NCI-H2196 treated with DMSO at 0.1 percent for 48 hours (cell line): ENCODE measurements around the gene RPS15.
"Not testable (repeated sequence)": the region's sequence is repeated elsewhere in the genome, so short reads cannot be mapped to it uniquely, and the experiment has no call there.

Experiments
- DNase-seq: peaks from one replicate; lab custom pipeline; 2025; ENCODE audit not compliant: unreplicated experiment; lab: John Stamatoyannopoulos, UW

RPS15 gene

DNA sequence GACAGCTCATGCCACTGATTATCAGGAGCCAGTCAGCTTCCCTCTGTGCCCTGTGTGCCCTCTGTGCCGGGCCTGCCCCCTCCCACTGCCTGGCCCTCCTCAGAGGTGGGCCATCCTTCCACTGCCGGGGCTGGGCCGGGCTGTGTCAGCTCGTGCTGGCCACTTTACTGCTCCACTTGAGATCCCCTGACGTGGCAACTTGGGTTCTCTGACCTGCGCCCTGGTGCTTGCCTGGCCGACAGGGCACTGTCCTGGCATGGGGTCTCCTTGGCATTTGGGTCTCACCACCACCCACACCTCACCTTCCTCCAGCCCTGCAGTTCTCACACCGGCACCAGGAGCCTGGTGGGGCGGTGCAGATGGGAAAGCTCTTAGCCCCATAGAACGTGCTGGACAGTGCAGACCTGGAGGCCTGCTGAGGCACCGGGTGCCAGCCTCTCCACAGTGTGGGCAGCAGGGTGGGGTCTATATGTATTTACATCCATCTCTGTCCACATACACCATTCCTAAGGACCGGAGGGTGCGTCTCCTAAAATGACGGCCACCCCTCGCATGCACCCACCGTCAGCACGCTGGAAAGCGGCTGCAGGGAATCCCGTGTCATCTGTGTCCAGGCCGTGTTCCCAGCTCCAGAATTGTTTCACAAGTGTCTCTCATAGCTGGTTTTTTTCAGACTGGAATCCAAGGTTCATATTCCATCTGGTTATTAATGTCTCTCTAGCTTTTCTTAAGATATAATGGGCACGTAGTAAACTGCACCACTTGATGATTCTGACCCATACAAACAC lies 19.1 kb upstream of the RPS15 start:
- DNase-seq: no peak

- not testable (repeated sequence) for DNase-seq
Measured at GRCh38 chr19:1420085-1420484, 18.1 kb upstream of the RPS15 start.

DNA sequence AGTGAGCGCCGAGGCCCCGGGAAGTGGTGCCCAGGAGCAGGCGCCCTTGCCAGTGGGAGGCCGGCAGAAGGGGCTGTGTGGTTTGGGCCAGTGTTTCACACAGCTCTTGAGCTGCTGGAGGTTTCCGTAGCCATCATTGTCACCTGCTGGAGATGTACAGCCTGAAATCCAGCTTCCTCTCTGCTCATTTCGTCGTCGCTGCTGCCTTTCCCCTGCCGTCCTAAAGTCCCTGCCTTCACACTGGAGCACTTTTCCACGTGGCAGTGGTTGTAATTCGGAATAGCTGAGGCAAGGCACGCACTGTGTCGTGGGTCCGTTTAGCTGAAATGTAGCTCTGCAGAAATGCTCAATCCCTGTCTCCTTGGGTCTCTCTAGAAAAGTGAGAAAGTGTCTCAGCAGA lies 17.6 kb upstream of the RPS15 start:
- no peak for DNase-seq

DNA sequence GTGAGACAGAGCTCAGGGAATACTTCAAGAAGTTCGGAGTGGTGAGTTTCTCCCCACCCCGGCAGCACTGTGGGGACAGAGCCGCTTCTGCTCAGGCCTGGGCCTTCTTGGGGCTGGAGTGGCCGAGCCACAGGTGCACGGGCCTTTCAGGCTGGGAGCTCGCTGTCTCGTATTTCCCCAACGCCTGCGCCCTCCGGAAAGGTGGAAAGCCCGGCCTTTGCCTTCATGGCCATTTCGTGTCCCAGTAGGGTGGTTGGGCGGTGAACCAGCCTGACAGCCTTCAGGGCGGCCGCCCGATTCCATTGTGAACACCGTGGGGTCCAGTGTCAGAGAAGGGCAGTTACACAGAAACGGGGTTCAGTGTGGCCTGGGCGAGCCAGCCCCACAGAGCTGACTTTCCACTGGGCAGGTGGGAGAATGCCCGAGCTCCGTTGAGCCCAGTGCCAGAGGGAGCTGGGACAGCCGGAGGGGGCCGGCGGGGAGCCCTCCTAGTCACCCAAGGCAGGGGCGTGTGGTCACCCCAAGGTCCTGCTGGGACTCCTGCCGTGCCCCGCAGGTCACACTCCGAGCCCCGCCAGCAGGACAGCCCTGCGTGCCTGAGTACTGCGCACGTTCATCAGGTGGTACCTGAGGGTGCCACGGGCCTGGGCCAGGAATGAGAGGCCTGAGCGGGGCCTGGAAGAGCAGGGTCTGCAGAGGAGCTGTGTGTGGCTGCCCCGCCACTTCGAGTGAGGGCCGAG lies 16.8 kb upstream of the RPS15 start:
- no peak for DNase-seq

DNA sequence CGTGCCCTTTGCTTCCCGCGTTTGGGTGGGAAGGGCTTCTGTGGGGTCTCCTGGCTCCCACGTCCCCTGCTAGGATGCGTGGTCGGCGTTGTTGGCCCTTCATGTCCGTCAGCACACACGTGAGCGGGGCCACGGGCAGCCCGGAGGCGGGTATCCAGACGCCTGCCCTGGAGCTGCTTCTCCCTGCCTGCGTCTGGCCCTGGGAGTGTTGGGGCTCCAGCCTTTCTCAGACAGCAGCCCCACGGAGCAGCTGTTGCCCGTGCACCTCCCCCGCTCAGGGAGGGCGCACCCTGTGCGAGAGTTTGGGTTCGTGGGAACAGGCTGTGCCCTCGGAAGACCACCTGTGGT lies 16.3 kb upstream of the RPS15 start:
- DNase-seq: no peak

DNA sequence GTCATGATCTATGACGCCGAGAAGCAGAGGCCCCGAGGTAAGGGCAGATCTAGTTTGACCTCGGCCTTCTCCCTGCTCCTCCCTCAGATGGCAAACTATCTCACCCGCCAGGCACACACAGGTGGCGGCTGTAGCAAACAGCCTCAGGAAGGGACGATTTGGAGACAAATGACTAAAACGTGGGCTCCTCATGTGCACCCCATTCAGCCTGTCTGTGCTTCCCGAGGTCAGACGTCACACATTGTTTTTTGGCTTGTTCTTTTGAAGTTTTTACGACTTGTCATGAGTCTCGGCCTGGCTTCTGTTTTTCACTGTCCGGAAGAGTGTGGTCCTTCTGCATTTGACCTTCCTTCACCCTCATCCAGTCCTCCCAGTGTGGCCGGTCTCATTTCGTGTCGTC lies 15.8 kb upstream of the RPS15 start:
- DNase-seq: no peak

DNA sequence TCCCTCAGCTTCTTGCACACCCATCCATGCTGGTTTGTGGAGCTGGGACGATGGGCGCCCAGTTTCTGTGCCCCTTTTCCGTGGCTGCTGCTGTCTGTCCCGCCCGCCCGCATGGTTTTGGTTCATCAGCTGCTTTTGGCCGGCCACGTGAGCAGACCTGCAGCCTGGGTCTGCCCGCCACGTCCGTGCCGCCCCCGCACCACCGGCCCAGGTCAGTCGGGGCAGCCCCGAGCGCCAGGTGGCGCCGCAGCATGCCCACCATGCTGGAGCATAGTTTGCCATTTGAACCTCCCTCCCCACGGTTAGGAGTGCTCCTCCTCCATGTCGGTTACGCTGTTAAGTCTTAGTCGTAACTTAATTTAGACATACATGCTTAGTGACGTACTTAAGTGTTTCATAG lies 15.3 kb upstream of the RPS15 start:
- no peak for DNase-seq

- no peak for DNase-seq
Measured at GRCh38 chr19:1423436-1424191, 14.6 kb upstream of the RPS15 start.

DNA sequence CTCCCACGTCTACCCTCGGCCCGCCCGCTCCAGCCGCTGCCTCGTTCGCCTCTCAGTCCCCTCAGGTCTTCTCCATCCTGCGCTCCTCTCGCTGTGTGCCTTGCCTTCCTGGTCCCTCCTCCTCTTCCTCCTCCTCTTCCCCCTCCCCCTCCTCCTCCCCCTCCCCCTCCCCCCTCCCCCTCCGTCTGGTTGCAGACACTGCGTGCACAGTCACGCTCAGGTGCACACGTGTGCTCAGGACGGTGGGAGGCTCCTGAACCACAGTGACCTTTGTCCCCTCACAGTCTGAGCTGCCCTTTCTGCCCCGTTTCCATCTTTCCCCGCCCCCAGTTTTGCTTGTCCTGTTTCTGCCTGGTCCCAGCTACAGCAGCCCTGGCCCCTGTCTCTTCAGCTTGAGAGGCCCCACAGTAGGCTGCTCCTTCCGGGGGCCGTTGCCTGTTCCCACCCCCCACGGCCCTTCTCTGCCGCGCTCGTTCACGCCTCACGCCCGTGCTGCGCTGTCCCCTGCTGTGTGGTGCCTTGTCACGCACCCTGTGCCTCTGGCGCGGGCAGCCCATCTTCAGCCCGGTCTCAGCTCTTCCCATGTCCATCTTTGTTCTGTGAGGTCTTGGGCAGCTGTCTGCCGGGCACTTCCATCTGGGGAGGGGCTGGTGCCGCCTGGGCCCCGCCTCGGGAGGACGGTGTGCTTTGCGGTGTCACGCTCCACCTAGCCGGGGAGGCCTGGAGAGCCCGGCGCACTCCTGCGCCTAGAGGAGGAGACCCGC lies 13.8 kb upstream of the RPS15 start:
- DNase-seq: no peak

DNA sequence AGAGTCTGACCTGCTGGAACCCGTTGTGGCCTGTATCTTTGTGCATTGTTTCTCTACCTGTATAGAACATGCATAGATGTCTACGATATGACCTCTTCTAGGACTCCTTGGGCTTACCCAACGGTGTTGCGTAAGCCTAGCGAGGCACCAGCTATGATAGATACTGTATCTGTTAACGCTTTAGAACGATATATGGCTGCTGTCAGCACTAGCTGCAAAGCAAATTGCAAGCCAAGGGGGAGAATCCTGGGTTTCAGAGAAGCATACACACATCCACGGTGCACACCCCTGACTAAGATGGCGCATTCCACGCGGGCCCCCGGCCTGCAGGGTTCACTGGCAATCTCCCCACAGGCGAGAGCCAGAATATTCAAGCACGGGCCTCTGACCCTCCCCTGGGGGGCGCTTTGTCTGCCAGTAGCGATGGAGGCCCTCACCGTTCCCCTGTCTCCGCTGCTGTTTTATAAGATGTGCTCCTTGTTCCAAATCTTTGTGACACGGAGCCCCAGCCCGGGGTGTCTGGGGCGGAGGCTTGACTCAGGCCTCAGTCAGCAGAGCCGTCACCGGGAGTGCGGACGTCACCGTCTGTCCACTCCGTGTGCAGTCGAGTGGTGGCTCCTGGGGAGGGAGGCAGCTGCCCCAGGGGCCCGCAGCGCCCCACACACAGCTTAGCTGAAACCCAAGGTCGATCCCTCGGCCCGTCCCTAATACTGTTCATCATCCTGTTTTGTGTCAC lies 12.9 kb upstream of the RPS15 start:
- no peak for DNase-seq

DNA sequence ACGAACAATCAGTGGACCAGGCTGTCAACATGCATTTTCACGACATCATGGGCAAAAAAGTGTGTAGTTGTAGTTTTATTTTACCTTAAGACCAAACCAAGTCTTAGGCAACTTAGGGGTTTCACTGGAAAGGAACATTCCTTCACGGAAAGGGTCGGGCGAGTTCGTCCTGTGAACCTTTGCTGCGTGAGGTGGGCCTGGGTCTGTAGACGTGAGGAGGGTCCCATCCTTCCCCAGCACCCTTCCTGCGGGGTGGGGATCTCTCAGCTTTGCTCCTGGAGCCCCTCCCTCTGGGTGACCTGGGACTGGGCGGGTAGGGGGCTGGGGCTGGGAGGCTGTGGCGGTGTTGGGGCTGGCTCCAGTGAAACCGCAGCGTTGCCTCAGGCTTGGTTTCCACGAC lies 12.3 kb upstream of the RPS15 start:
- no peak for DNase-seq

DNA sequence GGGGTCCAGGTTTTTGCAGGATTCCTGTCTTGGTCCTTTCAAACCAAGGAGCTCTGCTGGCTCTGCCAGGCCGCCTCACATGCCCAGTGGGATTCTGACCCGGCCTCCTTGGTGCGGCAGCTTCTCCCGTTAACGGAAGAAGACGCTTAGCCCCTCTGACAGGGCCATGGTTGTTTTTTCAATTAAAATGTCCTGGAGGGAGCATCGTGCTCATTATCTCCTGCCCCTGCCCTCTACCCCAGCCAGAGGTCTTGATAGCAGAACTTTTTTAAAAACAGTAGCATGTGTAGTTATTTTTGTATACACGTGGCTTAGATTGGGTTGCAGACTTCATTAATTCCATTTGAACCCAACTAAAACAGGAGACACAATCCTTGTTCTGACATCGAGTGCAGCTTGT lies 11.5 kb upstream of the RPS15 start:
- DNase-seq: no peak

GRCh38 chr19:1427221-1427920 lies 10.8 kb upstream of the RPS15 start:
- DNase-seq: no peak

DNA sequence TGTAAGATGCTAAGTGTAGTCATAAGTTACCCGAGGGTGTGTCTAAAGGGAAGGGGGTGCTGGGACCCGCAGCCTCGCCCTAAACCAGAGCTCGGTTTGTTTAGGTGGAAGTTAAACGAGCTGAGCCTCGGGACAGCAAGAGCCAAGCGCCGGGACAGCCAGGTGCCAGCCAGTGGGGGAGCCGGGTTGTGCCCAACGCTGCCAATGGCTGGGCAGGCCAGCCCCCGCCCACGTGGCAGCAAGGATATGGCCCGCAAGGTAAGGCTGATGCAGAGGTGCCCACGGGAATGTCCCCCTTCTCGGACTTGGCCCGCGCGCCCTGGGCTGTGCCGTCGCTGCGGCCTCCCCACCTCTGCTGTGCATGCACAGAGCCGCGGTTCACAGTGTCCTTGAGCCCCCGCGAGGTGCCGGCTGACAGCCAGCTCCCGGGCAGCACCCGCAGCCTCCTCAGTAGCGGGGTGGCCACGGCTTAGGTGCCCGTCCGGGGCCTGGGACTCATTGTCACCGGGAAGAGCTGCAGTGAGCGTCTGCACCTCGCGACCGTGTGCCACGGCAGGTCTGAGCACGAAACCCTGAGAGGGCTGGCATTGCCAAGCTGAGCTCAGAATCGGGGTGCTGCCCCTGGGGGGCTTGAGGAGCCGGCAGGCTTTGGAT lies 9.3 kb upstream of the RPS15 start:
- no peak for DNase-seq

DNA sequence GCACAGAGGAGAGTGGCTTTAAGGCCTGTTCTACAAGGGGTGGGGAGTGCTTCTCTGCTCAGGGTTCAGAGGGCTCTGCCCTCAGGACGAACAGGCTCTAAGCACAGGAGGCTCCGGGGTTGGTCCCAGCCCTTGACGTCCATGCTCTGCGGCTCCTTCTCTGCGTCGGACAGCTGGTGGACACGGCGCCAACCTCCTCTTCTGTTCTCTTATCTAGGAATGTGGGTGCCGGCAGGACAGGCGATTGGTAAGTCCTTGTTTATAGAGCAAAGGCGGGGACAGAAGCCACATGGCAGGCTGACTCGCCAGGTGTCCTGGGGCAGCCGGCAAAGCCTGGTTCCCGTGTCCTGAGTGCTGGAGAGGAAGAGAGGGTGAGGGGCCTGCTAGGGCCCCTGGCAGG lies 8.4 kb upstream of the RPS15 start:
- no peak for DNase-seq

DNA sequence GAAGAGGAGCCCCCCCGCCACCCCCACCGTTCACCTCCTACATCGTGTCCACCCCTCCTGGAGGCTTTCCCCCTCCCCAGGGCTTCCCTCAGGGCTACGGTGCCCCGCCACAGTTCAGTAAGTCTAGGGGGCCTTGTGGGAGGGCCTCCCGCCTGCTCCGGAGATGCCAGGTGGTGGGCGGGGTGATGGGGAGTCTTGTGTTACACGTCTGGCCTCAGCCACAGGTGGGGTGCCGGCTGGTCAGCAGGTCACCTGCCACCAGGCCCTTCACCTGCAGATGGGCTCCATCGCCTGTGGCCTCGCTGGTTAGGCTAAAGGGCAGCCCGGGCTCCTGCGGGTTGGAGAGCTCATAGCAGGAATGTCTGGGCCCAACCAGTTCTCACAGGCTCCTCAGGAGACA lies 8.0 kb upstream of the RPS15 start:
- DNase-seq: no peak

DNA sequence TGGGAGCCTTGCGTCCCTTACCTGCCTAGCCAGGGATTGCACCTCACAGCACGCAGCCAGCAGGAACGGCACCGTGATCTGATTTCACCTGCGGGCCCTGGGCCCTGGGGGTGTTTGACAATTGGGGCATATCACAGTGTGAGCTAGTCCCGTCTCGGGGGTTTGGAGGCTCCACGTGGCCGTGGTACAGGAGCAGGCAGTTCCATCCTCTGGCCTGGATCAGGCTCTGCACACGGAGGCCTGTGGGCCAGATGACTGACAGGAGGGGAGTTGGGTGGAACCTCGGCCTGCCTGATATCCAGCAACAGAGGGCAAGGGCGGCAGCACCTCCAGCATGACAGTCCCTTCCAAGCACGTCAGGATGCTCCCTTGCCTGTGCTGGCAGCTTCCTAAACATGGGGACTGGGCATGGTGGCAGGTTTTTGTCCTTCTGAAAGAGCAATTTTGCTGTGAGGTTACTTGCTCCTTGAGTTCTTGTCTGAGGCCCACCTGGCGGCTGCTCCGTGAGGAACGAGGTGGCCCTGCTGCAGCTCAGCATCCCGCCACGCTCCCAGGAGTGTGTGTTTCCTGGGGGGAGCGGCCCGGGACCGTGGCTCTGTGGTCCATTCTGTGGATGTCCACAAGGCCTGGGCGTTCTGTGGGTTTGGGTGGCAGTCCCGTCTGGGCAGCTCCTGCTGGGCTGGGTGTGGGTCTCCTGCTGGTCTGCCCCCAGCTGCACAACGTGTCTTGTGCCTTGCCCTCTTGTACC lies 6.3 kb upstream of the RPS15 start:
- no peak for DNase-seq

DNA sequence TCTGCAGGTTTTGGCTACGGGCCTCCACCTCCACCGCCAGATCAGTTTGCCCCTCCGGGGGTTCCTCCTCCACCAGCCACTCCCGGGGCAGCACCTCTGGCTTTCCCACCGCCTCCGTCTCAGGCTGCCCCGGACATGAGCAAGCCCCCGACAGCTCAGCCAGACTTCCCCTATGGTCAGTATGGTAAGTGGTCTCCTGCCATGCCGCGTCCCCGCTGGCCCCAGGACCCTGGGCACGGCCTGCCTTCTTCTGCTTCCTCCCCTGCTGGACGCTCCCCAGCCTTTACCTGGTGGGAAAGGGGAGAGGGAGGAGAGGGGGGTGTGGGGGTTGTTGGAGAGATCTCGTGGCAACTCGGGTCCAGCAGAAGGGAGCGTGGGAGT lies 5.7 kb upstream of the RPS15 start:
- no peak for DNase-seq
